ENCODE measurements around the gene BLVRB. TPM values are rescaled to one million over a fixed set of nuclear protein-coding genes. Genes with fewer than 3 reads are reported as not detected.

The BLVRB gene
- total and polyA plus RNA-seq, 9 of the 15 experiments (the other 6 are each of a cell fraction or from before 2014, with no cell fraction given), result 81.1 to 749 (median 331) TPM

- TF ChIP-seq HBP1 (CRISPR knock-in tag; IDR thresholded peaks at IDR 0.05), result 0 out of 2 replicates have a peak, but pooled peaks have one; percentile 2
- no peak for TF ChIP-seq IRF2 (CRISPR knock-in tag; IDR thresholded peaks at IDR 0.05)
- peak; percentile 96 for TF ChIP-seq SMARCA4 (IDR thresholded peaks at IDR 0.05)
- TF ChIP-seq IRF9 (tag; IDR thresholded peaks at IDR 0.05), result no peak
- peak; percentile 62; the same call in 1 of the 2 replicates for TF ChIP-seq ZNF274 (IDR thresholded peaks at IDR 0.05; ENCODE audit: borderline replicate concordance, low read depth, low read length)
- TF ChIP-seq HMG20A (CRISPR knock-in tag; conservative IDR thresholded peaks at IDR 0.05), result no peak
- no peak for TF ChIP-seq POU5F1 (IDR thresholded peaks at IDR 0.05; ENCODE audit: borderline replicate concordance, low read depth, low read length, partially characterized antibody)
- TF ChIP-seq CCNT2 (IDR thresholded peaks at IDR 0.05; ENCODE audit: borderline replicate concordance, extremely low read depth, insufficient read length, low read depth, low read length), result peak; percentile 91
- peak; percentile 25 to 95; a peak in 3 of 4 replicates for TF ChIP-seq SIN3A (IDR thresholded peaks at IDR 0.05; ENCODE audit: borderline replicate concordance in 2 of 2, control insufficient read depth in 1 of 2, low read depth in 2 of 2, low read length in 2 of 2)
- TF ChIP-seq GTF2A2 (tag; IDR thresholded peaks at IDR 0.05), result no peak
- peak; percentile 50; the same call in 1 of the 2 replicates for TF ChIP-seq TRIM25 (IDR thresholded peaks at IDR 0.05; ENCODE audit: borderline replicate concordance)
- TF ChIP-seq PBX2 (CRISPR knock-in tag; IDR thresholded peaks at IDR 0.05; ENCODE audit: low read depth), result no peak
- TF ChIP-seq PBX2 (tag; conservative IDR thresholded peaks at IDR 0.05; ENCODE audit: low read depth), result no peak
- TF ChIP-seq BACH1 (tag; IDR thresholded peaks at IDR 0.05), result peak; percentile 77
- no peak for TF ChIP-seq HIVEP1 (CRISPR knock-in tag; IDR thresholded peaks at IDR 0.05)
- no peak for TF ChIP-seq TAF7 (tag; IDR thresholded peaks at IDR 0.05)
- TF ChIP-seq POLR2A (conservative IDR thresholded peaks at IDR 0.05), result 0 out of 2 replicates have a peak, but pooled peaks have one; percentile 41
- TF ChIP-seq CAMTA2 (CRISPR knock-in tag; conservative IDR thresholded peaks at IDR 0.05), result no peak
- peak; percentile 55 for TF ChIP-seq MTA1 (IDR thresholded peaks at IDR 0.05; ENCODE audit: borderline replicate concordance)
- no peak for TF ChIP-seq HOXB6 (CRISPR knock-in tag; IDR thresholded peaks at IDR 0.05; ENCODE audit: borderline replicate concordance)
- TF ChIP-seq RBFOX2 (IDR thresholded peaks at IDR 0.05; ENCODE audit: low read depth, low read length), result no peak
Measured at GRCh38 chr19:40464059-40465024, 1.2 kb downstream of the BLVRB start (continued).

Measured in K562 (cell line).